Limb (tissue), 2 donors: ENCODE results near the gene GNAT1.

Experiments used
- DNase-seq, 2 donors: peaks; one replicate each; pipeline ENCODE4 v3.0.0-alpha.2; 2016; ENCODE audit errors: extremely low spot score in 2 of 2

Gene GNAT1

DNA sequence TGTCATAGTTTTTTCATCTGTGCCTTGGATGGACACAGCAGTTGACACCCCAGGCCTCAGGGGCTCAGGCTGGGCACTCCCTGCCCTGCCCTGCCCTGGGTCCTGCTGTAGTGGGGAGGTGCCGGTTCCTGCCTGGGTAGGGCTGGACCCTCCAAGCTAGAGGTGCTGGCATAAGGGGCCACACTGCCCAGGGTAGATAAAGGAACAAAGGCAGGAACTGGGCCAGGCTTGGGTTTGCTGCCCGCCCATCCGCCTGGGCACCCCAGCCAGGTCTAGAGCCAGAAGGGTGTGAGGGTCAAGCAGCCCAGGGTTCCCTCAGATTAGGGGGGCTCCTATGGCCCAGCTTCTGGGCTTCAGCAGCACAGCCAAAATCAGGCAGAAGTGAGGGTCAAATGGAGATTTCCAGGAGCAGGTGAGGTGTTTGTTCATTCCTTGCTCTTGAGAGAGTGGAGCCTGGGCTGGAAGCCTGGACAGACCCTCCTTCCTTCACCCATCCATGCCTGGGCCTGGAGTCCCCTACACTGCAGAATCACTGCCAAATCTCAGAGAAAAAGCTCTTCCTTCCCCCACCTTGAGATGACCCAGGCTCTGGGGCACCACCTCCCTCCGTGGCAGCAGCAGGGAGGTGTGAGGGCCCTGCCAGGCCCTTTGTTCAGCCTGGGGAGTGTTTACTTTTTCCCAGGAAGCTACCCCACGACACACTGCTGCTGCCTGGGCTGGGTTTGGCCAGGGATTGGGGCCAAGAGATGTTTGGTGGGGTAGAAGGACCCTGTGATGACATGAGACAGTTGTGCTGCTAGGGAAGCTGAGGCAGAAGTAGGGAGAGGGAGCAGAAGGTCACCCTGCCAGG lies 29.2 kb upstream of the GNAT1 start:
- DNase-seq = no peak

DNA sequence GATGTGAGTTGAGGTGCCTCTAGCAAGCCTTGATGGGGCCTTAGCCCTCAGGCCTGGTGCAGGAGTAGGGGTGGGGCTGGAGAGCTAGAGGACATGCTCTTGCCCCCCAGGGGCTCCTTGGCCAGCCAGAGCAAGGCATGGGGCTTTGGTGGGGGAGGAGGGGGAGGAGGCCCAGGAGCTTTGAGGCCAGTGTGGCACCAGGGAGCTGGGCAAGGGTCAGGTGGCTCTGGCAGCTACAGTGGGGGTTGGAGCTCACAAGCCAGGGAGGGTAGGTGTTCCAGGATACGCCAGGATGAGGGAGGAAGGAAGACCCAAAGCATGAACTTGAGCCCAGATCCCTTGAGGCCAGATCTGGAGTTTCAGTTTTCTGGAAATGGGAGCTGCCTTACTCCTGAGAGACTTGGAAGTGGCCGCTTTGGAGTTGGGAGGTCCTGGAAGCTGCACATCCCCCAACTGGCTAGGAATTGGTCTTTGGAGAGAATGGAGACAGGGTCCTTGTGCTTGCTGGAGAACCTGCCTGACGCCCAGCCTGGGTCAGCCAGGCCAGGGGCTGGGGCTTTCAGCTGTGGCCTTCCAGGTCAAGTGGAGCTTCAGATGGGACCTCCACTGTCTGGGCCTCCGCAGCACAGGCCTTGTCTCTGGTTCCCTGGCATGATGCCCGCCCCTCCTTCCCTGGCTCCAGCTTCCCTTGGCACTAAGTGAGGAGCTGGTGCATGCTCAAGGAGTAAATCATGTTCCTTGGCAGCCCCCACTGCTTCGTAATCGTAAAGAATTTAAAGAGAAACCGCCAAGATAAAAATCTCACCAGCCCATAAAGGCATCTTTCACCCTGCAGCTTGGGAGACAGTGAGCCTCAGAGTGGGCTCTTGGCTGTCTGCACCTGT lies 27.6 kb upstream of the GNAT1 start:
- DNase-seq = peak; percentile 57 to 76

DNA sequence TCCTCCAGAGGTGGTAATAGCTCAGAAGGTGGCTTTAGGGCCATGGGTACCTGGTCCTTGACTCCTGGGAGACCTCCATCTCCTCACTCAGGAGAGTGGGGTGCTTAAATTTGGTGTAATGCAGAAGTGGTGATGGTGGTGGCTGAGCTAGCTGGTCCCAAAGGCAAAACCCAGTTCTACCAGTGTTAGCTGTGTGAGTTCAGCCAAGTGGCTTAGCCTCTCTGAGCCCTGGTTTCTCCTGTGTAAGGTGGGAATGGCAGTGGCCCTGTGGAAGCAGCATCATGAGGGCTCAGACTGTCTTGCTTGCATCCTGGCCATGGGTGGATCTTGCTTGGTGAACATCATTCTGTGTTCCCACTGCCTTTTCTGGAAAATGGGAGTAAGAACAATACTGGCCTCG lies 26.9 kb upstream of the GNAT1 start:
- DNase-seq = no peak

DNA sequence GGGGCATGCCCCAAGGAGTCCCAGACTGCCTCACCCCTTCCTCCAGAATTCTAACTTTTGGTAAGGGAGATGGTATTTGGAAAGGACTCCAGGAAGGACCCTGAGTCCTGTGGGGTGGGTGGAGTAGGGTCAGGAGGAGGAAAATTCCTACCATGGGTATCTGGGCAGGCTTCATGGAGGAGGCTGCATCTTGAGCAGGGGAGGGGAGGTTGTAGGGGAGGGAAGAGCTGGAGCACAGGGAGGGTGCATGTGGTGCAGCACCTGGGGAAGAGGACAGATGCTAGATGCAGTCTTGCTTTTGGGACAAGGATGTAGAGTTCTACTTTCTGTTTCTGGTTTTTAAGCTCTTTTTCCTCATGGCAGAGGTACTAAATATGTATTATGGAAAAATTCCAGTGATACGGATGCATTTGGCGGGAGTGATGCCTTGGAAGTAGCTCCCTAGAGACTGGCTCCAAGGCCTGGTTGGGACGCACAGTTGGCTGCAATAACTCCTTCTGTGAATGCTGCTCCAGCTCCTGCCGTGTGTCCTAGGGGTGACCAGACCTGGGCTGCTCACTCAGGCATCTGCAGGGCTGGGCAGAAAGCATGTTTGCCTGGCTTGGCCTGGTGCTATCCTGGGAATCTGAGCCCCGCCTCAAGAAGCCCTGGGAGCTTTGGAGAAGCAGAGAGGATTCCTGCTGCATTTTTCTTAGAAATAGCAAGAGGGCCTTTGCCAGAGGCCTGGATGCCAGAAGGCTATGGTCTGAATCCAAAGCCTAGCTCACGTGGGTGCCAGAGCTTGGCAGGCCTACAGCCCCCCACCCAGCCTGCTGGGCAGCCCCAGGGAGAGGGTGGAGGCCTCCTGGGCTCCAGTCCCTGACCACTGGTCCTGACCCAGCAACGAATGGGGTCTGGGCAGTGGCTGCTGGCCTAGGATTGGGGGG lies 26.2 kb upstream of the GNAT1 start:
- DNase-seq = peak in 1 of 2 donors; percentile 55

DNA sequence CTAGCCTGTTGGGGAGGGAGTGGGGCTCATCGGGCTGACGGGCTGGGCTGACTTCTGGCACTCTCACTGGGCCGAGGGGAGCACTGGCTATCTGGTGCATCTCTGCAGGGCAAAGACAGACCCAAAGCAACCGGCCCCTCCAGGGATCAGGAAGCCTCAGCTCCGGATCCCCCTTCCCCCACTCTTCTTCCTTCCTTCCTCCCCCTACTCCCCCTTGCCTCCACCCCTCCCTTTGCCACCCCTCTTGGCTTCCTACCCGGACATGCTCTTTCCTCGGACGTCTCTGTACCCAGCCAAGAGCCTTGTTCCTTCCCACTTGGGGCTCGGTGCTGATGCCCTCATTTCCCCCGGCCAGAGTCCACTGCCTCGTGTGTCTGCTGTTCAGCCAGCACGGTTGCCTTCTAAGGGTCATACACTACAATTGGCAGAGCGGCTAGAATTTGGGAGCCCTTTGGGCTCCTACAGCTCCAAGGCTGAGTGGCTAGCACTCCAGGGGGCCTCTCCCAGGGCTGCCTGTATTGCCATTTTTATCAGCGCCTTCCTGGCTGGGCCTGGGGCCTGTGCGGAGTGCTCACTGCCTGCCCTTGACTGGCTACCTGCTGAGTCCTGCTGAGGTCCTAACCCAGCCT lies 25.4 kb upstream of the GNAT1 start:
- DNase-seq = no peak

DNA sequence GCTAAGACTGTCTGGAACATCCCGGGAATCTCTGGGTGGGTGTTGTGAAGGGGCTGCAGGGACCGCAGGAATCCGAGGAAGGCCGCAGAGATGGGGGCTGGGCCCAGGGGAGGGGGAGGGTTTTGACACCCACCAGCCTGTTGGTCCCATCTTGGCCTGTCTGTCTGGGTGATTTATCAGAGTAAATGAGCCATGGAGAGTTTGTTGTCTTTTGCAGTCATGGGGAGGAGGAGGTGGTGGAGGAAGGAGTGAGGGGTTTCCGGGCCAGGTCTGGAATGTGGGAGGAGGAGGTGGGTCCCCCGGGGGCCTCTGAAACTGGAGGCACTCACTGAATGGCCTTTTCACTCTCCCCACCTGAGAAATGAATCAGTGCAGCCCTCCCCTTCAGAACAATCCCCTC lies 24.8 kb upstream of the GNAT1 start:
- no peak for DNase-seq

DNA sequence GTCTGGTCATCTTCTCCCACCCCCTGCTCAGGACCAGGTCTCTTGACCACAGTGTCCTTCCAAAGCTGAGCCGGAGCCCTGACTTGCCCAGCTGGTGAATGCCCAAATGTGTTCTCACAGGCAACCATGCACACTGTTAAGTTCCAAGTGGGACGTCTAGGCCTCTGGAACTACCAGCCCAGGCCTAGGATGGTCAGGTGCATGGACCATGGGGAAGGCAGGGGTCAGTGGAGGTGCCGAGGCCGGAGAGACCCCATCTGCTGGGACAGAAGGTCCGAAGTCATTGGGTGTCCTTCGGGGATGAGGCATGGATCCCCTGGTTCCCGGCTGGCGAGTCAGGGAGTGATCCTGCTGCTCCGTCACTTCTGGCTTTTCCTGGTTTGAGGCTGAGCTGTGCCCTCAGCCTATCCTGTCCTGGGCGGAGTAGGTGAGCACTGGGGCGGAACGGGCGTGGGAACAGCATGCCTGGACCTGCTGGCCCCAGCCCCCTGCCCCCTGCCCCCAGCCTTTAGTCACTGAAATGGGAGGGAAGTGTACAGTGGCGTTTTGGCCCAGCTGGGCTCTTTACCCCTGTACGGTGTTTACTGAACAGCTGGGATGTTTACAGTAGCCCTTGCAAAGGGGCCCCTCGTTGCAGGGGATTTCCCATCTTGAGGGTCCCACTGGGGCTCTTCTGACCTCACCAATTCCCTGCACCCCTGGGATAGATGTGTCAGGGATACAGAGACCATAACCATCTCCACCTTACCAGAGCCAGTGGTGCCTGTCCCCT lies 24.2 kb upstream of the GNAT1 start:
- no peak for DNase-seq

DNA sequence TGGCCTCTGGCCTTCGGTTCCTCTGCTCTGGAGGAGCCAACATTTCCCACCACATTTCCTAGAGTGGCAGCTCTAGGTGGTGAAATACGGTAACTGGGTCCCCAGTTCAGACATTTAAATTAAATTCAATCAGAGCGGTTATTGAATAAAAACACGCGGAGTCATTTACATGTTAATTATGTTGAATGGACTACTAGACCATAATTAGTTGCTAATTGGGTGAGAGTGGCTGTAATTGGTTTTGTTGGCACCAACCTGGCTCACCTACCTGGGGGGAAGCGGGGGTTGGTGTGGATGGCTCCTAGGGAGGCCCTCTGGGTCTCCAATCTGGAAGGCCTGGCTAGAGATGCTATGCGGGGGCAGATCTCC lies 23.6 kb upstream of the GNAT1 start:
- no peak for DNase-seq

DNA sequence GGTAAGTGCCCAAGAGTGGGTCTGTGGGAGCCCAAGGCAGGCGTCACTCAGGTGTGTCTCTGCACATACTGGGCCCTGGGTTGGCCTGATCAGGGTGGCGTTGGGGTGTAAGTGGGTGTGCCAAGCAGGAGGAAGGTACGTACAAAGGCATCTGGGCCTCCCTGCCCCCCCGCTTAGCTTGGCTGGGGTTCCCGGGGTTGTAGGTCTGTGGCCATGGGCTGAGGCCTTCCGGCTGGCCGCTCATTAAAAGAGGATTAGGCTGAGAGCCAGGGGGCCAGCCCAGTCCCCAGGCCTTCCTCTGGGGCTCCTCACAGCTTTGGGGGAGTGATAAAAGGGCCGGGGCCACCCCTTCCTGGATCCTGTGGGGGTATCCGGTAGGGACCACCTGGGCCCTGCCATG lies 23.0 kb upstream of the GNAT1 start:
- DNase-seq = no peak

DNA sequence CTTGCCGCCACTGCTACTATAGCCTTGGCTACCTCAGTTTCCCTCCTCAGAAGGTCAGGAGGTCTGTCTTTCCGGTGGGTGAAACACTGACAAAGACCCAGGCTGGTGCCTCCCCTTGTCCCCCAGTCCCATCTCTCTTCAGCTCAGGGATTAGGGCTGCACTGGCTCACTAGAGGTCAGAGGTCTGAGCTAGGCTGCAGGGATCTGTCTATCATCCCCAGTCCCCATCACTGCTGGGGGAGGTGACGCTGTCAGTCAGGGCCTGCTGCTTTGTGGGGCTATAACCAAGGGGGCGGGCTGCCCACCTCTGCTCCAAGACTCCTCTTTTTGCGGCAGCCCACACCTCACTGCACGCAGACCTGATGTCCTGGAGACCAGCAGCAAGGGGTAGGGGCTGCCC lies 22.6 kb upstream of the GNAT1 start:
- DNase-seq = no peak

DNA sequence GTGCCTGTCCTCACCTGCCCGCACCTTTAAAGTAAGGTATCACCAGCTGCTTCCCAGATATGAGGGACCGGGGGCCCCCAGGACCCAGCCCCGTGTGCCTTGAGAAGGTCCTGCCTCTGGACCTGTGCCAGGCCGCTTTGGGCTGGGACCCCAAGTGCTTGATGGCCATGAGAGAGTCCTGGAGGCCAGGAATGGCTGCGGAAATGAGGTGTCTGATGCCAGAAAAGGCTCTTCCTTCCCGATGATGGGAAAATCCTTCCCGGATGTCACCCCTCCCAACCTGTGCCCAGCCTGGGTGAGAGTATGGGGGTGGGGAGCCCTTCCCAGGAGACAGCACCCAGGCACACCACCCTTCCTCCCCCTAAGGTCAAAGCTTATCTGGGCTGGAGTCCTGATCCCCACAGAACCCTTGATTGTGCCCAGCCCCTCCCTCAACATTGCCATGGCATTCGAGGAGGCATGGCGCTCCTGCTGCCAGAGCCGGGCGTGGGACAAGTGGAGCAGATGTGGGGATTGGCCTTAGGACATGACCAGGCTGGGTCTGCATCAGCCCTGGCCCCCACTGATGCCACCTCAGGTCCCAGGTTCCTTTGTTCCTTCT lies 22.1 kb upstream of the GNAT1 start:
- no peak for DNase-seq

DNA sequence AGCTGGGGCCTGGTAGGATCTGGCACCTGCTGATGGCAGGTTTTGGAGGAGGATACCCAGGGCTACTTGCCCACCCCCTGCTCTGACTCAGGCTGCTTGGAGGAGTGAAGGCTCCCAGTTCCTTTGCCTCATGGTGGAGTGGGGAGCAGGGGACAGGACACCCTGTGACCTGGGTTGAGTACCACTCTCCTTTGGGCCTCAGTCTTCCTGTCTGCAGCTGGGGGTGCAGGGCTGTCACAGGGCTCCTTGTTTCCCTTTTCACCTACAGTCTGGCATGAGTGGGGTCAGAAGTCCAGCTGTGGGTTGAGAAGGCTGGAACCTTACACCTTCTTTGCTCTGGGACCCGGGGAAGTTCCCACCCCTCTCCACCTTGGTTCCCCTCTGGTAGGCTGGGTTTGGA lies 21.6 kb upstream of the GNAT1 start:
- DNase-seq = no peak

DNA sequence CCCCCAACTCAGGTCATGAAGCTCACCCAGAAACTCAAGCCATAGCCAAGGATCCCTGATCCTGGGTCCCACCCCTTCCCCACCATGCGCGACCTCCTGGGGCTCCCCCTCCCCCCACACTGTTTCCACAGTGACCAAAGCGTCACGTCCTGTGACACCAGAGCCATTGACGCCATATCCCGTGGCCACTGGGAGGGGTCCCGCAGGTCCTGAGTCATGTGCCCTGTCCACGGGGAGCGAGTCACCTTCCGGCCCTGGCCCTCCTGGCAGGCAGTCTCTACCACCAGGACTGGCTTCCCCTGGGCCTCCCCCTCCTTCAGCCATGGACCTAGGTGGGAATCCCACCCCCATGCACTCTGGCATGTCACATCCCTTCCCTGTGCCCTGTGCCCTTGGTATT lies 20.7 kb upstream of the GNAT1 start:
- DNase-seq = no peak

DNA sequence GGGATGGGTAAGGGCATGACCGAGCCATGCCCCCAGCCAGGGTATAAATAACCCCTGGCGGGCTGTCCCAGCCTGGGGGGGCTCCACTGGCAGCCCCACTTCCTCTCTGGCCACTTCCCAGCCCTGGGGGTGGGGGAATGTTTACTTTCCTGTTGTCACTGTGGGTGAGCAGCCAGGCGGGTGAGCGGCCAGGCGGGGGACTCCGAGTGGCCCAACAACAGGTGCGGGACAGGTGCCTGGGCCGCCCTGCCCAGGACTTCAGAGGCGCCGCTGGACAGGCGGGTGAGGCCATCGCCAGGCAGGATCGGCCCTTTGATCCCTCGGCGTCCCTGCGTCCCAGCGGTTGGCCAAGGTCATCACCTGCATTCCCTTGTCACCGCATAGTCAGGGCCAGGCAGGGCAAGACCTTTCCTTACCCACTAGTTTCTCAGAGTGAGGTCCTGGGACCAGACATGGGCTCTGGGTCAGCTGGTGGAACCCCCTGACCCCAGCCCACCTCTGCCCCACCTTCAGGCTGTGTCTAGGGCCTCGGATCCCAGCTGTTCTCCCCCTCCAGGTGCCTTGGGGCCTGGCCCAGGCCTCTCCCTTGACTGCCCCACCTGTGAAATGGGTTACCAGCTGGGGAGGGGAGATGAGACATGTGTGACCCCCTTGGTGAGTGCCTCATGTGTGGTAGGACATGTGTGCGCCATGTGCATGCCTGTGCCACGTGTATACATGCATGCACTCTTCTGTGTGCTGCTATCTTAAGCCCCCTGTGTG lies 19.7 kb upstream of the GNAT1 start:
- DNase-seq = no peak

DNA sequence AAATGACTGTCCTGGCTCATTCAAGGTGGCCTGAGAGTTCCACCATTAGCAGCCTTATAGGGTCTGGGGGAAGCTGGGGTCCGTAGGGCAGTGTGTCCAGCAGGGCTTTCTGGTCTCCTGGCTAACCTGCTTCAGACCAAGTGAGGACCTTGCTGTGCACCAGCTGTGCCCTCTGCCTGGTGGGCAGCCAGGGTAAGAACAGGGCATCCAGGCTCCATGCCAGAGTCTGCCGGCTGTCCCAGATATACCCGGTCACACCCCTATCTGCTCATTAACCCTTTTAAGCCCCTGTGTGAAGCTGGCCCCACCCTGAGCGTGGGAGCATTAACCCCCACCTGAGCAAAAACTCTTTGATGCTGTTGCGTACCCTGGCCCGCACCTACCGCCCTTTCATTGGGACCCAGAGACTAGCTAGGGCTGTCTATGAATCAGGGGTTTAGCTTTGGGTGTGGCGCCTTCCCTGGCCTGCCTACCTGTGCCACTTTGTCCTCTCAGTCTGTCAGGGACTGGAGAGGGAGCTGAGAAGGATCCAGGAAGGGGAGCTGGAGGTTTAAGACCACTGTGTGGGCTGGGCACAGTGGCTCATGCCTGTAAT lies 18.7 kb upstream of the GNAT1 start:
- DNase-seq = no peak

DNA sequence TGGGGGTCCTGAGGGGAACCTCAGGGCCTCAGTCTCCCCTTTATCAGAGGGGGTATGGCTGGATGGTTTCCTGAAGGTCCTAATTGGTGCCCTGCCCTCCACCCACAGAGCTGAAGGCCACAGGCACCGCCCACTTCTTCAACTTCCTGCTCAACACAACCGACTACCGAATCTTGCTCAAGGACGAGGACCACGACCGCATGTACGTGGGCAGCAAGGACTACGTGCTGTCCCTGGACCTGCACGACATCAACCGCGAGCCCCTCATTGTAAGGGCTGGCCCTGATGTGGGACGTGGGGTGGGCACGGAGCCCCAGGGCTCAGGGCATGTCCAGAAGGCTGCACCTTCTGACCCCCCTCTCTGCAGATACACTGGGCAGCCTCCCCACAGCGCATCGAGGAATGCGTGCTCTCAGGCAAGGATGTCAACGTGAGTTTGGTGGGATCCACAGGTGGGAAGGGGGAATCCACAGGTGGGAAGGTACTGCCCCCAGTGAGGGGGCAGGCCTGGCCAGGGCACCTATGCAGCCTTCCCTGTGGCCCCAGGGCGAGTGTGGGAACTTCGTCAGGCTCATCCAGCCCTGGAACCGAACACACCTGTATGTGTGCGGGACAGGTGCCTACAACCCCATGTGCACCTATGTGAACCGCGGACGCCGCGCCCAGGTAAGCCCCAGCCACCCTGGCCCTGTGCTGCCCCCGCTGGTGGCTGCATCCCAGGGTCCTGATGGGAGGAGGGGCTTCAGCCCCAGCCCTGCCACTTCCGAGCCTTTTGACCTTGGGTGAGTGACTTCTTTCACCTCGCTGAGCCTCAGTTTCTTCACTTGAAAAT lies 17.5 kb upstream of the GNAT1 start:
- no peak for DNase-seq

DNA sequence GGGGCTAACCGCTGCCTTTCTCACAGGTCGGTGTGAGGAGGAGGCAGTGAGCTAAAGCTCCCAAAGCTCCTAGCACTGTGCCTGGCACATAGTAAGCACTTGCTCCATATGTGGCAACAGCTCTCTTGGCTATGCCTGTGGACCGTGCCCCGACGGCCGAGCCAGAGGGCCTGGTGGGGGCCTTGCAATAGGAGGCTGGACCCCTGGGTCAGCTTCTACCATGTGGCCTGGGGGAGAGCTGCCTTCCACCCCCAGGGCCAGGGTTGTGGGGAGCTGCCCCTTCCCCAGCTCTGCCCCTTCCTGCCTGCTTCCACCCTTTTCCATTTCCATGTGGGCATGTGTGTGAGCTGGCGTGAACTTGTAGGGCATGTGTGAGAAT lies 16.9 kb upstream of the GNAT1 start:
- DNase-seq = no peak

DNA sequence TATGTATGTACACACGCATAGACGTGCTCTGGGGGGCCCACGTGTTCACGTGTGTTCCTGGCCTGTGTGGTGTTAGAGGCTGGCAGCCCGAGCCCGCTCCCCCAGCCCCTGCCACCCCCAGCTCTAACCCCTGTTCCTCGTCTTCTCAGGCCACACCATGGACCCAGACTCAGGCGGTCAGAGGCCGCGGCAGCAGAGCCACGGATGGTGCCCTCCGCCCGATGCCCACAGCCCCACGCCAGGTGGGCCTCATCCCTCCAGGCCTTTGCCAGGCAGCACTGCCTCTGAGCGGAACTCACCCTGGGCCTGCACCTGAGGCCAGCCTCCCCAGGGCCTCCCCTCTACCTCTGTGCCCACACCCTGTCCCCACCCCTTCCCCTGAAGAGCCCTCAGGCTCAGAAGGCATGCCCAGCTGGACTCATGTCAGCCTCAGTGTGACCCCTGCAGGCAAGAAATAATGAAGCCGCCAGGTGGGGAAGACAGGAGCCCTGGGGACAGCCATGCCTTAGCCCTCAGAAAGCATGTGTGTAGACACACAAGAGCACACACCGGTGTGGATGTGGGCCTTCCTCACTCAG lies 16.4 kb upstream of the GNAT1 start:
- DNase-seq = no peak
